ENCODE results near the gene NCOA7.
"Not testable (repeated sequence)": the region's sequence is repeated elsewhere in the genome, so short reads cannot be mapped to it uniquely, and the experiment has no call there.

NCOA7 gene

DNA sequence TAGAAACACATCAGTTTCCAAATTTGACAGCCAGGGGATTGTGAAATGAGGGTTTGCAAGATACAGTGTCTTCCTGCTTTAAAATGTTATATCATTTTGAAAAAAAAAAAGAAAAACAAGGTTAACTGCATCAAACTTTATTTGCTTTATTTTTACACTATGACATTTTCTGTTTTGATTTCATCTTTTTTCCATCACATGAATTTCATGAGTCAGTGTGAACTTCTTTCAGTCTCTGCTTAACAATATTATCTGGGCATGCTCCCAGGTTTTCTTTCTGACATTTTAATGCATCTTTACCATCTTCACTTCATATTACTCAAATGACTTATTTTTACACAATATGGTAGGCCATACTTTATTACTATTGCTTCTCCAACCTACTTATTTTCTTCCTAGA lies 1.9 kb downstream of the NCOA7 start:
- no peak for DNase-seq

DNA sequence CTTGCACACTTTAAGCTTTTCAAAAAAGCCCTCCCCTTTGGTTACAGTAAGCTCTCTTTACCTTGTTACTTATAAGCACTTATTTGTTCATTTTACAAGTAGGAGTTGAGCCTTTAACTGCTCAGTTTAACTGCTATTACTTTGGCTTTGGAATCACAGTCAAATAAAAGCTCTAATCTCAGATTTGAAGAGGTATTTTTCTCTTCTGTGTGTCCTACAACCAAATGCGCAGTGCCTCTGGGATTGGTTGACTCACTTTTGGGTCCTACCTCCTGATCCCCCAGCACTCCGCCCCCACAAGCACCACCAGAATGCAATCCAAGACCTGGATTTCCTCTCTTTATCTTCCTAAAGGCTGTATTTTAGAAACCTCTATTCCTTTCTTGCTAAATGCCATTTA lies 2.5 kb downstream of the NCOA7 start:
- no peak for DNase-seq

DNA sequence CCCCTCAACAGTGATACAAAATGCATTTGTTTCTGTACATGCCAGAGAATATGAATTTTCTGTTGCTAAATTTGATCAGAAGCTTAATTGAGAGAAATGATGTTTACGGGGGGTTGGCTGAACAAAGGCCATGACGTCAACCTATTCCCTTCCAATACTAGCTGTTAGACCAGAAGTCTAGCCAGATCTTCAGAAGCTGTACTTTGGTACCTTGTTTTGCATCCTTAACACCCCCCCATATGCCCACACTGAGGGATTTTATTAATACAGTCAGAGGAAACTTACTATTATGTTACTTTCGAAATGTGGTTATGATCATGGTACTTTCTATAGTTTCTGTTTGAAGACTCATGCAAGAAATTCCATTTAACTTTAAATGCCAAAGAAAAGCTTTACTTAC lies 3.1 kb downstream of the NCOA7 start:
- peak in 1 of 5 donors; percentile 33 for DNase-seq

DNA sequence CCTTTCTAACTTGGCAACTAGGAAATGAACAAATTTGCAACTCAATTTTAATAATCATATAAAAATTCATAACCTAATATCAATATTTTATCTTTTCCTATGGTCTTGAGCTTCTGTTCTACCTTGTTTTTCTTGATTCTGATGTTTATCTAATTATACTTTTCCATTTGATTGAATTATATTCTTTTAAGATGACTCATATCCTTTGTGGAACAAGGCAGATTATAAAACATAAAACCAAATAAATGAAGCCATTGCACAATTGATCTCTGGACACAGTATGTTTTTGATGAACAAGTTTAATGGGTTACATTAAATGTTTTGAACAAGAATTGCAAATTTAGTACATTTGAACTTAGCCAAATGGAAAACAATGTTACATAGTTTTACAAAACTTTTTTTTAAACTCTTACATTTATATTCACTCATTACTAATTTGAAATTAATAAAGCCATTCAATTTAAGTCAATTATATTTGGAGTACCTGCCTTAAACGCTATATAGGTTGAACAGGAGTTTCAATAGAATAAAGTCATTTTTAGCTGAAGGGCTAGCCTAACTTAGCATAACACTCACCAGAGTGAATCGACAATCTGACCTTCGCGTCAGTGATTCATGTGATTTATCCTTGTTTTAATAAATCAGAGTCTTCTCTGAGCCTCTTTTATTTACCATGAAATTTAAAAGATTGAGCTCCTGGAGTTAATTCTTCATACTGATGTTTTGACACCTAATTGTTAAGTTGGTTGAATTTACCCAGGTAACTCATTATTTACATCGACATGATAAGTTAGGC lies 3.8 kb downstream of the NCOA7 start:
- no peak for DNase-seq

DNA sequence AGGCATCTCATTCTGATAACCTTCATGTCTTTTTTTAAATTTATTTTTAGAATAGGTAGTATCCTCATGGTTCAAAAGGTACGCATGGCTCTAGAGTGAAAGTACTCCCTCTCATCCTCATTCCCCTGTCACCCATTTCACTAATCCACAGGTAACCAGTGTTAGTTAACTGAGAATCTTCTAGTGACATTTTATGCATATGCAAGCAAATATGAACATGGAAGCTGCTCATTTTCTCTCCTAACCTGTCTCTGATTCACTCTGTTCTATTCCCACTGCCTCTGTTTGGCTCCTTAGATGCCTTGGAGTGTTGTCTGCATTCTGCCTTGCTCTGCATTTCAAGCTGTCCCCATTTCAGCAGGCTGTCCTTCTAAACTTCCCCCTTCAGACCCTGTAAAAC lies 4.5 kb downstream of the NCOA7 start:
- DNase-seq: no peak

DNA sequence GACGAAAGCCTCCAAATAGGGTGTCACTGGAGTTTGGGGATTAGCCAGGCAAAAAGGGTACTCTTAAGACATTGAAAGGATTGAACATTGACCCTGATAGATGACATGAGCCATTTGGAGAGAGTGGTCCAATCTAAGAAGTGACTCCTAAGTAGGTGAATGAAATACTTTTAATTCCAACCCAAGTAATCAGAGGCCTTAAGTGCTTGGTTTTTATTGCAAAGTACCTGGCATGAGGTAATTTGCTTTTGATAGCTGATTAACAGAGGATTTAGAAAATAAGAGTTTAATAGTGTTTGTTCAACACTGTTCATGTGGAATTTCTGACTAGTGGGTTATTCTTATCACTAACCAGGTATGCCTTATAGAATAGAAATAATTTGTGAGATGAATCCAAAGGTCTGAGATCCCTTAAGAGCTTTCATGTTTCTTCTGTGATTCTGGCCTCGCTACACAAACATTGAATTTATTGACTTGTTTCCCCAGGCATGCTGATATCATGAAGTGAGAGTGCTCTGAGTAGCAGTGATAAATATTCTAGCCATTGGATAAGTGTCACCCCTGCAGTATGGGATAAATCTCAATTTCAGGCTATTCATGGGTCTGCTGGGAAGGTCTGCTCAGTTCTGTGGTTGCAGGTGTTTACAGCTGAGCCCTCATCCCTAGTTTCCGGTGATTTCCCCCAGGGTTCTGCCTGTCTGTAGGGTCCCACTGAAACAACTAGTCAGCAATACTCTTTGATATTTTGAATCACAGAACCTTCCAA lies 6.5 kb downstream of the NCOA7 start:
- DNase-seq: no peak

DNA sequence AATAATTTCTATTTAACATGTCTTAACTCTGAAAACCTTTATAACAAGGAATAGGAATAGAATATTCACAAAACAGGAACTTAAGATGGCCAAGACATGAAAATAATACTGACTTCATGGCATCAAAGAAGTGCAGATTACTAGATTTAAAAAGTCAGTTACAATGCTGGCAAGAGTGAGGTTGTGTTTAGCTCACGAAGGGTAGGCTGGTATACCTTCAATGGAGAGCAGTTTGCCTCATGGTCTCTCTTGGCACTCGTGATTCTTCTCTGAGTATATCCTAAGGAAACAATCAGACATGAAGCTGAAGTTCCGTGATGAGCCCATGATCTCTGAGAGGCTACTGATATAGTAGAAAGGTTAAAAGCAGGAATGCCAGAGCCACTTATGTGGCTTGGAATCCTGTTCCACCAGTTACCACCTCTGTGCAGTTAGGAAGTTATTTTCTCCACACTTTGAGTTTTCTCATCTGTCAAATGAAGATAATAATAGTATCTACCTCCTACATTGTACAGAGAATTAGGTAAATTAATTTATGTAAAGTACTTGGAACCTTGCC lies 7.2 kb downstream of the NCOA7 start:
- no peak for DNase-seq

DNA sequence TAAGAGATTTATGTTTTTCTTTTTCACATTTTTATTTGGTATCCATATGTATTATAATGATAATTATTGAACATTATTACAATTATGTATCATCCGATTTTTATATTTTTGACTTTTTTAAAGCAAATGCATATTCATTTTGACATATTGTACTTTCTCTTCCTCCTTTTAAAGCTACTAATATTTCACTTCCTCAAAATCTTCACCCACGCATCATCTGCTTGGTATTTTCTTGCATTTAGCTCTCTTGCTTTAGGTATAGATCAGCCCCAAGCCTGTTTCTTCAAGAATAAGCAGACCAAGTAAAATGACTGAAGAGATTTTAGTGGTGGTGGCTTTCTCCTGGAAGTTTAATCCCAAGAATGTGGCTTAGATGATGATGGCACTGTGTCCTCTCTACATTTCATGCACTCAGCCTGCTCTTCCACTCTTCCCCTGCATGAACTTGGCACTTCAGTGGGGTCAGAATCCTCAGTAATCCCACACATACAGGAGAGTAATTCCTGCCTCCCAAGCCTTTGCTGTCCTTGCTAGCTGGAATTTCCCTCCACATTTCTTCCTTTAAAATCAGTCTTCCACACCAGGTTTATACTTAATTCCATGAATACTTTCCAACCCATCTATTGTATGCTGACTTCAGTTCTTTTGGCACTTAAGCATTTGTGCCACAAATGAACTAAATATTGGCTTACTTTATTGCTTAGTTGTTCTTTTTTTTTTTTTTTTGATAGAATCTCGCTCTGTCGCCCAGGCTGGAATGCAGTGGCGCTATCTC lies 8.2 kb downstream of the NCOA7 start:
- no peak for DNase-seq

DNA sequence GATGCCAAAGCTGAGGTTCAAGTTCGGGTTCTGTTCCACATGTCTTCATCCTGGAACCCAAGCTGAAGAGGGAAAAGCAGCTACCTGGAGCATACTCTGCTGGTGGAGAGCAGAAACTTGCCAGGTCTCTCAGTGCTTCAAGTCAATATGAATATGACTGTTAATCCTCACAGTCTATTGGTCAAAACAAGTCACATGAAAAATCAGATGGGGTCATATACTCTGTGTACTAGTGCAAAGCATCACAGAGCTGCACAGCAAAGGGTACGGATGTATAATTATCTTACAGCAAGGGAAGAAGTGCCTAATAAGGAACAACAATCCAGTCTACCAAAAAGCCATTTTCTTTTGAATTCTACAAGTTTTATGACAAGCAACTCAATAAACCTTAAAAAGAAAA lies 11.6 kb downstream of the NCOA7 start:
- no peak for DNase-seq

DNA sequence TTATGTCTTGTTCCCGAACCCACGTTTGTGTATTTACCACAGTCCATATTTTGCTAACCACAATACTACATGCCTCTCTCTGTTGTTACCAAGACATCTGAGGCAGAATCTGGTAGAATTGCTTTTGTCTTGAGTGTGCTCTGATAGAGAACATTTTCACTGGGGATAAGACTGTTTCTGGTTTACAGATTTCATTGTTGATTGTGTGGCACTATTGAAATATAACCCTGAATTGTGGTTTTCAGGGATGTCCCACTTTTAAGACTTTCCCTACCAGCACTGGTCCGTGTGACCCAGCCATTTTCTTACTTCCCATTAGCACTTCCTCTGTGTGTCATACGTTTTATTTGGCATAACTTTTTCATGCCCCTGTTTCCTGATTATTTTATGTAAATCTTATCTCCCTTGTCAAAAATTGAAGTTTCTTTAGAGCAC lies 12.2 kb downstream of the NCOA7 start:
- no peak for DNase-seq

DNA sequence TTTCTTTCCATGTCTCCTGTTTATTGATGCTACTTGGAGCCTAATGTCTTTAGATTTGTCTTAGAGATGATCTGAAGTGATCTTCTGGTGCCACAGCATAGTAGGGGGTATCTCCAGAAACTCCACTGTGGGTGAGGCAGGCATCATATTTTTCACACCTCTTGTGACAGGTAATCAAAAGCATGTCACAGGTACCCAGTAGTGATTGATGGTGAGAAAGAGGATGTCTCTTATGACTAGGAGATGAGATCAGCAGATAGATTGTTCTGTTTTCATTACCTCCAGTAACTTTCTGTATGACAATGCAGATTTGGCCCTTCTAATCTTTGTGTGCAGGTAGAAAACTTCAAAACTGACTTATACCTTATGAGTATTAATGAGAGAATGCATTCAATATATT lies 13.5 kb downstream of the NCOA7 start:
- peak in 2 of 5 donors; percentile 8 to 70 for DNase-seq

DNA sequence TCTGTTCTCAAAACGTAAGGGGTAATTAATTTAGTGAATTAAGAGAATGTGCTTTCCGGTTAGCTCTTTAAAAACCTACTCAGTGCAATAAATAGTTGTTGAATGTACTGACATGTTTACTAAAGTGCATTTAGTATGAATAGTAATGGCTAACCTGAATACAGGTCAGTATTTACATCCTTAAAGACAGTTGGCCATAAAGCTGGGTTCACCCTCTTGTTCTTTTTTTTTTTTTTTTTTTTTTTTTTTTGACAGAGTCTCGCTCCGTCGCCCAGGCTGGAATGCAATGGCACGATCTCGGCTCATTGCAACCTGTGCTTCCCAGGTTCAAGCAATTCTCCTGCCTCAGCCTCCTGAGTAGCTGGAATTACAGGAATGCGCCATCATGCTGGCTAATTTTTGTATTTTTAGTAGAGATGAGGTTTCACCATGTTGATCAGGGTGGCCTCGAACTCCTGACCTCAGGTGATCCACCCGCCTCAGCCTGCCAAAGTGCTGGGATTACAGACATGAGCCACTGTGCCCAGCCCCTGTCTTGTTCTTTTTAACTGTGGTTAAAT lies 14.2 kb downstream of the NCOA7 start:
- not testable (repeated sequence) for DNase-seq

DNA sequence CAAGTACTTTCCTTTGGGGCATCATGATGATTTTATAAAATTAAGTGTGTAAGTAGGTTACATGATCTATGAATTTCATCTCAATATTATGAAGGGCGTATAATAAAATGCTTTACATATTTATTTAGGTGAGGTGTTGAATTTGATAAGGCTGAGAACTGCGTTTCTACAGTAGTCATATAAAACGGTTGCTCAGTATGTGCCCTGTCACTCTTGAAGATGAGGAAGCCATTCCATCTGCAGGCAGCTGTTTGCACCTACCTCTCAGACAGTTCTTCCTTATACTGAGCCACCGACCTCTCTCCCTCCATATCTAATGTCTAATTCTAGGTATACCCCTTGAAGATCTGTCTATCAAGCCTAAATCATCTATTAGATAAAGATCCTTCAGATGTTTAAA lies 16.1 kb downstream of the NCOA7 start:
- DNase-seq: no peak

DNA sequence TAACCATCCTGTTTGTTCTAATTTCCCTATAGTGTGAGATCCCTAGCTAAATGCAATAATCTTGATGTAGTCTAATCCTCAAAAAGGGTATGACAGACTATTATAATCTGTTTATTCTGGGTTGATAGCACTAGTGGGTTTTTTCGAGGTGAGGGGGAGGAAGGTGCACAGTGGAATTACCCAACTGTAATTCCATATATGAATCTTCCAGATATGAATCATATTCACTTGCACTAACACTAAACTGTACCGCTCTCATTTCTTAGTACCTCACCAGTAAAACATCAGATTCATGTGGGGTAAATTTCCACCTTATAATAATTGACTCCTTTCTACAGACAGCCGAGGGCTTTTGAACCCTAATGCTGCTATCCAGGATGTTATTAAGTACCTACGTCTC lies 16.5 kb downstream of the NCOA7 start:
- DNase-seq: peak in 1 of 5 donors; percentile 46

DNA sequence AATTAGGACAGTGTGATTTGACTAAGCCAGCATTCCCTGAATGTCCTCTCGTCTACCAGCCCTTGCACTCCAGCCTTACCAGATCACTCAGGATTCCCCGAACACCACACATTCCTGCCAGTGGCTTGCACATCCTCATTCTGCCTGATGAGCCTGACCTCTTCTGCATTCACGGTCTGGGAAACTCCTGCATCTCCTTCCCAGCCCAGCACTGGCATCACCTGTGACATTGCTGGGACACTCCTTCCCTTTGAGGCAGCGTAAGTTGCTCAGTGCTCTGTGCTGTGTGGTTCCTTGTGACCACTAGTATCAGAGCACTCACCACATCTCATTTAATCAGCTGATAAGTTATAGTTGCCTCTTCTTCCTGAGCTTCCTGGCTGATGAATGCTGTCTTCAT lies 17.3 kb downstream of the NCOA7 start:
- no peak for DNase-seq

DNA sequence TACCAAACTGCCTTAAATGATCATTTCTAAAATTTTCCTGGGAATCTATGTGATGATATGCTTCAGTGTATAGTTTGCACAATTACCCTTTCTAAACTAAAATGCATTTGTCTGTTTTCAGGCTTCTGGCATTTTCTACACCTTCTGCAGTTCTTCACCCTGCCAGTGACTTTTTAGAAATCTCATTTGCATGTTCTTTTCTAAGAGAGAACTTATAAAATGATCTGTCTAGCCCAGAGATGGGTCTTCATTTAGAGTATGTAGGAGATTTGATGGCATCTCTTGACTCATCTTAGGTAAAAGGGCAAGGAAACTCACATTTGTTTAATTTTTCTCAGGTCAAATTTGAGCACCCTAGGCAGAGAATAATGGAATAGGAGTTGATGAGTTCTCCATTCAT lies 17.8 kb downstream of the NCOA7 start:
- DNase-seq: no peak

DNA sequence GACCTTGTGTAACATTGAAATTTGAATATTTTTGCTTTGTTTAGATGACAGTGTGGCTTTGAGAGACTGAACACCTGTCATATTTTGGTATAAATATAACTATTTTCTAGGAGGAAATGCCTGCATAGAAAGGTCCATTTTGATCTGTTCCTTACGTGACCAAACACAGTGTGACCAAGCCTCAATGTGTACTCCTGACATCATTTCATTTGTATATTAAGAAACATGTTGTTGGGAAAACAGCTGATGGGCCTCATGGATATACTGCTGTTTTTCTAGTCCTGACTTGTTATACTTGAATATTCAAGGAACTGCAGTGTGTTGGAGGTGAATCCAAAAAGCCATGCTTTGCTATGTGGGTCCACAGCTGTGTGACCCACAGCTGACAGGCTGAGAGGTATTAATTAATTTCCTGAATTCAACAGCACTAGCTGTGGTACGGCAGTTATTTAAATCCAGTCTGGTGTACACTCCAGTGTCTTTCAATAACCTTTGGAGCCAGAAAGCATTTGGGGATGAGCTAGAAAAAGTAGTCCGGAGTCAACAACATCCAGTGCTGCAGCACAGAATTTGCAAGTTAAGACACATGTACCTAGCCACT lies 18.9 kb downstream of the NCOA7 start:
- no peak for DNase-seq

DNA sequence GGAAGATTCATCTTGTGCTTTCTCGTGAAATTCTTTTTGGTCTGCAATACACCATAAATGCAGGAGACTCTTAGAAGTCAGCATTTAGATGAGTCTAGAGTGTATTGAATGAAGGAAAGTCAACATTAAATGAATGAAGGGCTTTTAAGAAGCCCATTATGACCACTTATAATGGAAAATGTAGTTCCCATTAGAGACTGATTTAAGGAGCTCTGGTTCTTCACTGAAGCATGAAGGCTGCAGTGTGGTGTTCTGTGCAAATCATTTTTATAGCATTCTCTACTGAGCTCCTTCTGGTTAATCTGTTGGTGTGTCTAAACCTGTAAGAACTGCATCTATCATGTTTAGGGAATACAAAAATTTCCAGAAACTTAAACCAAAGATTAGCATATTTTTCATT lies 19.7 kb downstream of the NCOA7 start:
- DNase-seq: no peak

DNA sequence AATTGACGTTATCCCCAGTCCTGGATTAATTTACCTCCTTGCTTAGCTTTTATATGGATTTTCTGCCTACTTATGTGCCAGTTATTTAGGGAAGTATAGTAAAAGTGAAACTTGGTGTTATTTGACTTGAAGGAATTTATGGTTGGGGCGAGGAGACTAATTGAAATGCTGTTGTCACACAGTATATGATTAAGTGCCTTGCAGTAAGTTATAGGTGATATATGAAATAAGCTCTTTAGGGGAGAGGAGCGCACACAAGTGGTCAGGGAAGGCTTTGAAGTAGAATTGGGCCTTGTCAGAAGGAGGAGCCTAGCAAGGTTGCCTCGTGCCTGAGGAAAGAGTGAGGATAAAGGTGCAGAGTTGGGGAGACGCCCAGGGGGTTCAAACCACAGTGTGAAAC lies 20.5 kb downstream of the NCOA7 start:
- DNase-seq: no peak

DNA sequence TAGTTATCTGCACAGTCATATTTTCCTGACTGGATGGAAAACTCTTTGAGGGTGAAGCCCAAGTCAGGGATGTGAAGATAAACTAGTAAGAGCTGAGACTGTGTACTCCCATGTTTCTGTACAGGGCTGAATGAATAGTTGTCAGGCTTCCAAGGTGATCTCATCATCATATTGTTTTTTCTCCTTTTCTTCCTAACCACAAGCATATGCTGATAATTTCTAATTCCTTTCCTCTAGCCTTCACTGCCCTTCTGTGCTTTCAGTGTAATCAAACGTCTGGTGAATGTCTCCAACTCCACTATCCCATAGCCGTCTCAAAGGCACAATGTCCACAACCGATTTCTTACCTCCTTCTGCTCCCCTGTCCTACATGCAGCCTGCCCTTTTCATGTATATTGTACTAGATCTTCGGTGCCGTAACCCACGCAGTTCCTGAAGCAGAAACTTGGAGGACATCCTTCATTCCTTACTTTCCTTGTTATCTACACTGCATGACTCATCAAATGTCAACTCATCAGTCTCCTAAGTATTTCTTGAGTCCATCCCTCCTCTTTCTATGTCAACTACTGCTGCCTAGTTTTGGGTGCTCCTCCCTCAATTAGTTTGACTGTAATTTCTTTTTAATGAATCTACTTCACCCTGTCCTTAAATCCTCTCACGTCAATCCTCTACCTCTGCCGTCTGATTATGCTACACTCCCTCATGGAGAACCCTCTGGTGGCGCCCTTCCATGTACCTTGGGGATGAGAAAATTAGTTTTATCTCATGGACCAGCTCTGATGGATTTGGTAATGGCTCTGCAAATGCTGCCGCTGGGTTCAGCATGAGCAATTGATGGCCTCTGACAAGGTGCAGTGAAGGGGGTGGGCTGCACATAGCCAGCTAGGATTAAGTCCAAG lies 21.9 kb downstream of the NCOA7 start:
- DNase-seq: no peak

DNA sequence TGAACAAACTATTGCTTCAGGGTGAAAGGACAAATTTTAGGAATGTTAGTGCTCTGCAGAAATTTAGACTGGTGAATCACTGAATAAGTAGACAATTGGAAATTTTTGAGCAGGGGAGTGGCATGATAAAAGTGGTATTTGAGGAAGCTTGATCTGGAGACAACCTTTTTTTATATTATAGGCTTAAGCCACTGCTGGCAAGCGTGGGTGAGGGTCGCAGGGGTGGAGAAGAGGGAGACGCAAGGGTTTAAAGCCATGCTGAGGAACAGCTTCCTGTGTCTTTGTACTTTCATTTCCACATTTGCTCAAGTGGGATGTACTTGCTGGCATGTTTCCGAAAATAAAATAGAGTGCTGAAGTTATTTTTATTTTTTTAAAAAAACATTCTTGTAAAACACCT lies 23.7 kb downstream of the NCOA7 start:
- DNase-seq: no peak

All from T-helper 1 cell (primary cell).